ENCODE results near the gene GSDME.

GSDME gene

GRCh38 chr7:24730018-24730369, 27.3 kb downstream of the GSDME start:
- in situ Hi-C loops (cut with MboI; ENCODE audit: low pct_unique_long_range_greater_than_20kb, low sequenced_read_pairs, unreplicated experiment) = no loop called here
- no peak for DNase-seq (ENCODE audit: low spot score)
- no peak for TF ChIP-seq CTCF (IDR thresholded peaks at IDR 0.05; ENCODE audit: extremely low read depth, insufficient read depth, missing control alignments)

GRCh38 chr7:24729365-24730017, 27.8 kb downstream of the GSDME start:
- TF ChIP-seq CTCF (IDR thresholded peaks at IDR 0.05; ENCODE audit: extremely low read depth, insufficient read depth, missing control alignments) = no peak
- DNase-seq (ENCODE audit: low spot score) = no peak
- in situ Hi-C loops (cut with MboI; ENCODE audit: low pct_unique_long_range_greater_than_20kb, low sequenced_read_pairs, unreplicated experiment) = no loop called here

- TF ChIP-seq CTCF (IDR thresholded peaks at IDR 0.05; ENCODE audit: extremely low read depth, insufficient read depth, missing control alignments) = no peak
- no peak for DNase-seq (ENCODE audit: low spot score)
- in situ Hi-C loops (cut with MboI; ENCODE audit: low pct_unique_long_range_greater_than_20kb, low sequenced_read_pairs, unreplicated experiment) = no loop called here
These were observed 28.5 kb downstream of the GSDME start for GRCh38 chr7:24728503-24729364.

GRCh38 chr7:24728121-24728500, 29.2 kb downstream of the GSDME start:
- in situ Hi-C loops (cut with MboI; ENCODE audit: low pct_unique_long_range_greater_than_20kb, low sequenced_read_pairs, unreplicated experiment) = no loop called here
- no peak for DNase-seq (ENCODE audit: low spot score)
- TF ChIP-seq CTCF (IDR thresholded peaks at IDR 0.05; ENCODE audit: extremely low read depth, insufficient read depth, missing control alignments) = no peak

- DNase-seq (ENCODE audit: low spot score) = peak; percentile 54
- in situ Hi-C loops (cut with MboI; ENCODE audit: low pct_unique_long_range_greater_than_20kb, low sequenced_read_pairs, unreplicated experiment) = no loop called here
- TF ChIP-seq CTCF (IDR thresholded peaks at IDR 0.05; ENCODE audit: extremely low read depth, insufficient read depth, missing control alignments) = no peak
These were observed 29.8 kb downstream of the GSDME start for GRCh38 chr7:24727154-24728120.

- in situ Hi-C loops (cut with MboI; ENCODE audit: low pct_unique_long_range_greater_than_20kb, low sequenced_read_pairs, unreplicated experiment) = no loop called here
- DNase-seq (ENCODE audit: low spot score) = no peak
- no peak for TF ChIP-seq CTCF (IDR thresholded peaks at IDR 0.05; ENCODE audit: extremely low read depth, insufficient read depth, missing control alignments)
These were observed 31.6 kb downstream of the GSDME start for GRCh38 chr7:24725554-24726241.
